Large intestine (tissue), 12 donors: Measurements from ENCODE around the gene BCAR3. TPM values are rescaled to one million over a fixed set of nuclear protein-coding genes. Genes with fewer than 3 reads are reported as not detected.
A peak's percentile ranks its signal among the peaks of the same experiment; 100 is the strongest.

Experiments used
- DNase-seq, 2 donors: peaks; one replicate each; pipeline versions ENCODE4 v3.0.0 to v3.0.0-alpha.2; 2013
- H3K27ac ChIP-seq: one replicate; pipeline ENCODE4 v1.5.1; 2013; ENCODE audit warnings: low read length
- H3K27me3 ChIP-seq: 2 replicates; pipeline ENCODE4 v1.6.1; 2013; ENCODE audit warnings: low read length; ENCODE audit not compliant: control insufficient read depth, insufficient read depth
- H3K36me3 ChIP-seq: 2 replicates; pipeline ENCODE4 v1.6.1; 2013; ENCODE audit warnings: low read length; ENCODE audit not compliant: control insufficient read depth, insufficient read depth
- H3K4me1 ChIP-seq: one replicate; pipeline ENCODE4 v1.6.1; 2013; ENCODE audit warnings: low read length; ENCODE audit not compliant: control insufficient read depth, insufficient read depth
- H3K4me3 ChIP-seq: one replicate; pipeline ENCODE4 v1.5.1; 2013; ENCODE audit warnings: low read length
- H3K9me3 ChIP-seq: one replicate; pipeline ENCODE4 v1.6.1; 2013; ENCODE audit warnings: mild to moderate bottlenecking, low read depth, low read length, moderate library complexity; ENCODE audit not compliant: control insufficient read depth
- WGBS: methylation state at CpG from one replicate; pipeline ENCODE4 v1.1.5; 2013; ENCODE audit warnings: low lambda C conversion rate; ENCODE audit not compliant: insufficient coverage; 5-methylcytosine and 5-hydroxymethylcytosine counted together
- long read RNA-seq, 11 donors: transcript quantifications; one replicate each; lab custom pipeline, GENCODE V29; 2026
- polyA plus RNA-seq: library from polyadenylated mRNA; unstranded; fragments of 120-200 nt; gene quantifications from one replicate; pipeline ENCODE4 v1.2.1, GENCODE V29; 2013

The BCAR3 gene
- 11.7 TPM for polyA plus RNA-seq
- long read RNA-seq, donor 1, partial matches to known transcripts = 5 of 7 reads
- long read RNA-seq, donor 1, other reads (novel, unspliced or antisense) = 0 of 7 reads
- long read RNA-seq, donor 2, partial matches to known transcripts = 0 of 4 reads
- long read RNA-seq, donor 2, other reads (novel, unspliced or antisense) = 0 of 4 reads
- long read RNA-seq, donor 3 = 0 reads
- long read RNA-seq, donor 4, partial matches to known transcripts = 0 of 1 reads
- long read RNA-seq, donor 4, other reads (novel, unspliced or antisense) = 0 of 1 reads
- long read RNA-seq, donor 5, partial matches to known transcripts = 0 of 2 reads
- long read RNA-seq, donor 5, other reads (novel, unspliced or antisense) = 0 of 2 reads
- long read RNA-seq, donor 6, partial matches to known transcripts = 0 of 1 reads
- long read RNA-seq, donor 6, other reads (novel, unspliced or antisense) = 0 of 1 reads
- long read RNA-seq, donor 7, partial matches to known transcripts = 0 of 1 reads
- long read RNA-seq, donor 7, other reads (novel, unspliced or antisense) = 0 of 1 reads
- long read RNA-seq, donor 8, partial matches to known transcripts = 0 of 4 reads
- long read RNA-seq, donor 8, other reads (novel, unspliced or antisense) = 0 of 4 reads
- long read RNA-seq, donor 9, partial matches to known transcripts = 9 of 12 reads
- long read RNA-seq, donor 9, other reads (novel, unspliced or antisense) = 0 of 12 reads
- long read RNA-seq, donor 10, partial matches to known transcripts = 6 of 10 reads
- long read RNA-seq, donor 10, other reads (novel, unspliced or antisense) = 0 of 10 reads
- long read RNA-seq, donor 11, partial matches to known transcripts = 0 of 2 reads
- long read RNA-seq, donor 11, other reads (novel, unspliced or antisense) = 0 of 2 reads

- Histone ChIP-seq H3K27ac (peak within 1 kb of the TSS; percentile 62), H3K4me3 (peak within 1 kb of the TSS; percentile 73), H3K4me1 (peaks cover 18% of the 10 kb centered on the region), H3K9me3 (no peaks in the 10 kb centered on the region), H3K27me3 (no peaks in the 10 kb centered on the region), H3K36me3 (no peaks in the 10 kb centered on the region)
- DNase-seq = peak; percentile 57 to 77
- no CpG with 5 or more reads among the region's 105 CpGs for WGBS
Observed at GRCh38 chr1:93681101-93681988, at the start of gene BCAR3. Gene BCAR3, minus strand, starts transcription at chr1:93681837. Its CDS starts 6,907 bp downstream, at chr1:93674930.

- Histone ChIP-seq H3K27ac (no peak overlapping the region), H3K4me3 (no peak overlapping the region), H3K36me3 (no peaks in the 10 kb centered on the region), H3K27me3 (no peaks in the 10 kb centered on the region), H3K9me3 (no peaks in the 10 kb centered on the region), H3K4me1 (no peaks in the 10 kb centered on the region)
- no CpG with 5 or more reads among the region's 2 CpGs for WGBS
- no peak for DNase-seq
Observed at GRCh38 chr1:93730621-93731020, 49.0 kb upstream of the BCAR3 start.

GRCh38 chr1:93729906-93730305 lies 48.3 kb upstream of the BCAR3 start:
- Histone ChIP-seq H3K4me3 (no peak overlapping the region), H3K36me3 (no peaks in the 10 kb centered on the region), H3K9me3 (no peaks in the 10 kb centered on the region), H3K4me1 (no peaks in the 10 kb centered on the region), H3K27ac (no peak overlapping the region), H3K27me3 (no peaks in the 10 kb centered on the region)
- DNase-seq = no peak
- 73% methylated on average over 2 of the region's 4 CpGs for WGBS

- Histone ChIP-seq H3K27ac (no peak overlapping the region), H3K9me3 (no peaks in the 10 kb centered on the region), H3K27me3 (no peaks in the 10 kb centered on the region), H3K4me3 (no peak overlapping the region), H3K36me3 (no peaks in the 10 kb centered on the region), H3K4me1 (no peaks in the 10 kb centered on the region)
- 86% methylated on average over 1 of the region's 4 CpGs for WGBS
- DNase-seq = no peak
Observed at GRCh38 chr1:93729502-93729901, 47.9 kb upstream of the BCAR3 start.

- no peaks in the 10 kb centered on the region for H3K36me3 ChIP-seq
- no peak for DNase-seq
- no peaks in the 10 kb centered on the region for H3K27me3 ChIP-seq
- no peak overlapping the region for H3K27ac ChIP-seq
- 84% methylated on average over 5 of the region's 13 CpGs for WGBS
- no peaks in the 10 kb centered on the region for H3K9me3 ChIP-seq
- H3K4me3 ChIP-seq = no peak overlapping the region
- no peaks in the 10 kb centered on the region for H3K4me1 ChIP-seq
Observed at GRCh38 chr1:93728480-93729131, 47.0 kb upstream of the BCAR3 start.

GRCh38 chr1:93723733-93724270 lies 42.2 kb upstream of the BCAR3 start:
- Histone ChIP-seq H3K36me3 (no peaks in the 10 kb centered on the region), H3K4me1 (no peaks in the 10 kb centered on the region), H3K9me3 (no peaks in the 10 kb centered on the region), H3K27ac (no peak overlapping the region), H3K27me3 (no peaks in the 10 kb centered on the region), H3K4me3 (no peak overlapping the region)
- DNase-seq = no peak
- WGBS = no CpG with 5 or more reads among the region's 5 CpGs

GRCh38 chr1:93723110-93723509 lies 41.5 kb upstream of the BCAR3 start:
- no CpG with 5 or more reads among the region's 6 CpGs for WGBS
- Histone ChIP-seq H3K9me3 (no peaks in the 10 kb centered on the region), H3K4me3 (no peak overlapping the region), H3K27me3 (no peaks in the 10 kb centered on the region), H3K4me1 (no peaks in the 10 kb centered on the region), H3K36me3 (no peaks in the 10 kb centered on the region), H3K27ac (no peak overlapping the region)
- no peak for DNase-seq

- Histone ChIP-seq H3K36me3 (no peaks in the 10 kb centered on the region), H3K27me3 (no peaks in the 10 kb centered on the region), H3K4me1 (no peaks in the 10 kb centered on the region), H3K4me3 (no peak overlapping the region), H3K9me3 (no peaks in the 10 kb centered on the region), H3K27ac (no peak overlapping the region)
- DNase-seq = no peak
- 100% methylated on average over 1 of the region's 21 CpGs for WGBS
Observed at GRCh38 chr1:93722081-93723031, 40.7 kb upstream of the BCAR3 start.
